ENCODE results near the gene CR1L. TPM values are rescaled to one million over a fixed set of nuclear protein-coding genes. Genes with fewer than 3 reads are reported as not detected.
A peak's percentile ranks its signal among the peaks of the same experiment; 100 is the strongest.

Gene CR1L
- total and polyA plus RNA-seq, 9 of the 15 experiments (the other 6 are each of a cell fraction or from before 2014, with no cell fraction given) = 10.1 to 74.8 (median 34.3) TPM

GRCh38 chr1:207619871-207620542 lies 24.9 kb upstream of the CR1L start (continued):
- TF ChIP-seq REST (IDR thresholded peaks at IDR 0.05; ENCODE audit: borderline replicate concordance) (peak; percentile 67), REST (CRISPR knock-in tag; IDR thresholded peaks at IDR 0.05; ENCODE audit: low read depth) (no peak), RBM22 (IDR thresholded peaks at IDR 0.05; ENCODE audit: low read depth, low read length, poor library complexity, severe bottlenecking) (no peak), HMBOX1 (IDR thresholded peaks at IDR 0.05) (peak; percentile 34; the same call in 1 of the 2 replicates), CREM (IDR thresholded peaks at IDR 0.05; ENCODE audit: low read depth) (peak; percentile 56; the same call in 1 of the 2 replicates), MTF1 (CRISPR knock-in tag; IDR thresholded peaks at IDR 0.05; ENCODE audit: borderline replicate concordance) (no peak), ZNF699 (CRISPR knock-in tag; IDR thresholded peaks at IDR 0.05; ENCODE audit: insufficient replicate concordance) (no peak), TBL1XR1 (IDR thresholded peaks at IDR 0.05; ENCODE audit: low read length in 2 of 2) (no peak), PKNOX1 (IDR thresholded peaks at IDR 0.05) (0 out of 2 replicates have a peak, but pooled peaks have one; percentile 15), SREBF1 (IDR thresholded peaks at IDR 0.05; ENCODE audit: borderline replicate concordance, low read depth, low read length) (no peak), PREB (CRISPR knock-in tag; IDR thresholded peaks at IDR 0.05) (no peak)

Measured in K562 (cell line).